ENCODE measurements around the gene VPS36.

The VPS36 gene

GRCh38 chr13:52450793-52451116, 321 bp upstream of the VPS36 start:
- no peak for TF ChIP-seq CTCF (IDR thresholded peaks at IDR 0.05; ENCODE audit: extremely low read depth, insufficient read depth, missing control alignments)
- in situ Hi-C loops (cut with MboI; ENCODE audit: low pct_unique_long_range_greater_than_20kb, low sequenced_read_pairs, unreplicated experiment) = no loop called here
- no peak for DNase-seq (ENCODE audit: low spot score)

GRCh38 chr13:52449331-52450011, 963 bp downstream of the VPS36 start:
- no peak for DNase-seq (ENCODE audit: low spot score)
- in situ Hi-C loops (cut with MboI; ENCODE audit: low pct_unique_long_range_greater_than_20kb, low sequenced_read_pairs, unreplicated experiment) = no loop called here
- TF ChIP-seq CTCF (IDR thresholded peaks at IDR 0.05; ENCODE audit: extremely low read depth, insufficient read depth, missing control alignments) = no peak

GRCh38 chr13:52447815-52448552, 2.5 kb downstream of the VPS36 start:
- in situ Hi-C loops (cut with MboI; ENCODE audit: low pct_unique_long_range_greater_than_20kb, low sequenced_read_pairs, unreplicated experiment) = no loop called here
- no peak for TF ChIP-seq CTCF (IDR thresholded peaks at IDR 0.05; ENCODE audit: extremely low read depth, insufficient read depth, missing control alignments)
- DNase-seq (ENCODE audit: low spot score) = no peak

GRCh38 chr13:52447354-52447753, 3.1 kb downstream of the VPS36 start:
- in situ Hi-C loops (cut with MboI; ENCODE audit: low pct_unique_long_range_greater_than_20kb, low sequenced_read_pairs, unreplicated experiment) = no loop called here
- no peak for TF ChIP-seq CTCF (IDR thresholded peaks at IDR 0.05; ENCODE audit: extremely low read depth, insufficient read depth, missing control alignments)
- no peak for DNase-seq (ENCODE audit: low spot score)

GRCh38 chr13:52446265-52446664, 4.2 kb downstream of the VPS36 start:
- DNase-seq (ENCODE audit: low spot score) = no peak
- in situ Hi-C loops (cut with MboI; ENCODE audit: low pct_unique_long_range_greater_than_20kb, low sequenced_read_pairs, unreplicated experiment) = no loop called here
- TF ChIP-seq CTCF (IDR thresholded peaks at IDR 0.05; ENCODE audit: extremely low read depth, insufficient read depth, missing control alignments) = no peak

- in situ Hi-C loops (cut with MboI; ENCODE audit: low pct_unique_long_range_greater_than_20kb, low sequenced_read_pairs, unreplicated experiment) = no loop called here
- no peak for TF ChIP-seq CTCF (IDR thresholded peaks at IDR 0.05; ENCODE audit: extremely low read depth, insufficient read depth, missing control alignments)
- DNase-seq (ENCODE audit: low spot score) = no peak
Measured at GRCh38 chr13:52432456-52432855, 18.0 kb downstream of the VPS36 start.
